Suprapubic skin (tissue), 4 donors: ENCODE results near the gene TMC6. TPM values are rescaled to one million over a fixed set of nuclear protein-coding genes. Genes with fewer than 3 reads are reported as not detected.
A peak's percentile ranks its signal among the peaks of the same experiment; 100 is the strongest.
"Not testable (repeated sequence)": the region's sequence is repeated elsewhere in the genome, so short reads cannot be mapped to it uniquely, and the experiment has no call there.

Experiments used
- DNase-seq, 2 donors: peaks; one replicate each; pipeline ENCODE4 v3.0.0-alpha.2; 2019; ENCODE audit warnings: low spot score in 2 of 2
- H3K27ac ChIP-seq: fragments of 200-600 bp; sonication (generic); one replicate; pipeline ENCODE4 v1.5.1; 2019
- H3K27me3 ChIP-seq: fragments of 200-600 bp; sonication (generic); one replicate; pipeline ENCODE4 v1.5.1; 2019
- H3K36me3 ChIP-seq: fragments of 200-600 bp; sonication (generic); one replicate; pipeline ENCODE4 v1.5.1; 2019
- H3K4me1 ChIP-seq: fragments of 200-600 bp; sonication (generic); one replicate; pipeline ENCODE4 v1.5.1; 2019
- H3K4me3 ChIP-seq: fragments of 200-600 bp; sonication (generic); one replicate; pipeline ENCODE4 v1.5.1; 2019; ENCODE audit warnings: mild to moderate bottlenecking
- H3K9me3 ChIP-seq: fragments of 200-600 bp; sonication (generic); one replicate; pipeline ENCODE4 v1.5.1; 2019
- EP300 ChIP-seq: sonication (generic); formaldehyde crosslinking; IDR thresholded peaks from one replicate; pipeline ENCODE4 v1.6.1; 2017; ENCODE audit warnings: antibody characterized with exemption
- POLR2A ChIP-seq, 2 donors: fragments of 450-650 bp; IDR thresholded peaks; one replicate each; pipeline ENCODE4 v1.6.1; 2017; ENCODE audit warnings: antibody characterized with exemption in 2 of 2, mild to moderate bottlenecking in 2 of 2, moderate library complexity in 2 of 2
- POLR2AphosphoS5 ChIP-seq, 3 donors: sonication (generic); formaldehyde crosslinking; IDR thresholded peaks; one replicate each; pipeline ENCODE4 v1.6.1; 2017; ENCODE audit warnings: antibody characterized with exemption in 3 of 3
- WGBS: methylation state at CpG from one replicate; pipeline ENCODE4 v1.1.5; 2018; 5-methylcytosine and 5-hydroxymethylcytosine counted together
- total RNA-seq, 4 donors: library from RNA; depleted of rRNA; stranded (reverse); fragments of >200 nt; gene quantifications; one replicate each; pipeline ENCODE4 v1.1.0, GENCODE V29; 2016
- TF ChIP-seq, protein P1 (sequence below), 2 donors: fragments of 200-600 bp in 1 of 2; fragments of 450-650 bp in 1 of 2; sonication (generic) in 1 of 2; IDR thresholded peaks; one replicate each; pipeline ENCODE4 v1.5.1; 2016 to 2019; ENCODE audit warnings: antibody characterized with exemption in 2 of 2, mild to moderate bottlenecking in 1 of 2, moderate library complexity in 1 of 2

TMC6 gene
- total RNA-seq, 4 donors from 2014 or later = 27.9 to 48.8 (median 32.0) TPM

DNA sequence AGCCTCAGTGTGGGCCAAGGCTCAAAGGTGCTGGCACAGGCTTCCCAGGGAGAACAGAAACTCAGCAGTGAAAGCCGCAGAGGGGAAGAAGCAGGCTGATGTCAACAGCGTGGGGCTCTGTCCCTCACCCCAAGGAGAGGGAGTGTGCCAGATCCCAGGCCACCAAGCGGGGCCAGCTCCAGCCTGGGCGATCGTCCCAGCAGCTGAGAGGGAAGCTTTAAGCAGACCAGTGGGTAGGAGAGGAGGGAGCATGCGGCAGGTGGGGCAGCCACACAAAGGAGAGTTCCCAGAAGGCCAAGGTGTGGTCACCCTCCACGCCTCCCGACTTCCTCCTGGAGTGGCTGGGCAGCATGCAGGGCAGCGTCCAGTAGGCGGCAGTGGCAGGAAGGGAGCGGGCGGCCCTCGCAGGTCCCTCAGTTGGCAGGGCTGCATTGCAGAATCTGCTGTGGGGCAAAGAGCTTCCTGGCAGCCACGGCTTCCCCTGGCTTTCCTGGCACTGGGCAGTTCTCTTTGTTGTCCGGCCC, 45.9 kb upstream of the TMC6 start:
- H3K4me1 ChIP-seq = peaks cover 75% of the 10 kb centered on the region
- WGBS = 32% methylated on average over 12 of the region's 15 CpGs
- no peaks in the 10 kb centered on the region for H3K9me3 ChIP-seq
- H3K27ac ChIP-seq = peak overlapping the region; percentile 72
- no peak overlapping the region for H3K4me3 ChIP-seq
- no peaks in the 10 kb centered on the region for H3K27me3 ChIP-seq
- peaks cover 18% of the 10 kb centered on the region for H3K36me3 ChIP-seq
- TF ChIP-seq EP300 (no peak), POLR2AphosphoS5 (IDR thresholded peaks at IDR 0.05) (no peak), POLR2A (IDR thresholded peaks at IDR 0.05) (peak in 1 of 2 donors; percentile 17)
- TF ChIP-seq, protein P1, sequence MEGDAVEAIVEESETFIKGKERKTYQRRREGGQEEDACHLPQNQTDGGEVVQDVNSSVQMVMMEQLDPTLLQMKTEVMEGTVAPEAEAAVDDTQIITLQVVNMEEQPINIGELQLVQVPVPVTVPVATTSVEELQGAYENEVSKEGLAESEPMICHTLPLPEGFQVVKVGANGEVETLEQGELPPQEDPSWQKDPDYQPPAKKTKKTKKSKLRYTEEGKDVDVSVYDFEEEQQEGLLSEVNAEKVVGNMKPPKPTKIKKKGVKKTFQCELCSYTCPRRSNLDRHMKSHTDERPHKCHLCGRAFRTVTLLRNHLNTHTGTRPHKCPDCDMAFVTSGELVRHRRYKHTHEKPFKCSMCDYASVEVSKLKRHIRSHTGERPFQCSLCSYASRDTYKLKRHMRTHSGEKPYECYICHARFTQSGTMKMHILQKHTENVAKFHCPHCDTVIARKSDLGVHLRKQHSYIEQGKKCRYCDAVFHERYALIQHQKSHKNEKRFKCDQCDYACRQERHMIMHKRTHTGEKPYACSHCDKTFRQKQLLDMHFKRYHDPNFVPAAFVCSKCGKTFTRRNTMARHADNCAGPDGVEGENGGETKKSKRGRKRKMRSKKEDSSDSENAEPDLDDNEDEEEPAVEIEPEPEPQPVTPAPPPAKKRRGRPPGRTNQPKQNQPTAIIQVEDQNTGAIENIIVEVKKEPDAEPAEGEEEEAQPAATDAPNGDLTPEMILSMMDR (IDR thresholded peaks at IDR 0.05) = peak; percentile 32 to 38
- peak; percentile 87 for DNase-seq

DNA sequence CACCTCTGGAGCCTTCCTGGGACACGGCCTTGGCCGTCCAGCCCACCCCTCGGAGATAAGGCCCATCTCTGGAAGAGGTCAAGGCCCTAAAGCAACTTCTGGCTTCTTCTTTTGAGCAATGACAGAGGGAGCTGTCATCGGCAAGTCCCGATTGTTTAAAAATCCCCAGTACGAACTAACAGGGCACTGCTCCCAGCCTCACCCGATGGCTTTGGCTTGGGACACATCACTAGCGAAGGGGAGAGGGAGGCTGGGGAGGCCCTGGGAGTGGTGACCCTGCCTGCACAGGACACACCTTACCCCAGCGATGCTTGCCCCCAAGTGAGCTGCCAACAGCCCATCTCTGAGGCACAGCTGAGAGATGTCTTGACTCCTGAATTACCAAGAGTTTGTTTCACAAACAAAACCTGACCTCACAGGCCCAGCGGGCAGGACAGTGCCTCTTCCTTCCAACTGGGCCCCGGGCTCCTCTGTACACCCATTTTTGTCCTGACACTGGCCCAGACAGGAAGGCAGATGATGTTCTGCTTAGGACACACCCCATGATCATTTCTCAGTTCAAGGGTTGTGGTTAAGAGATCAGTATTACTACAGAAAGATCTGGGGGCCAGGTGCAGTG, 44.7 kb upstream of the TMC6 start:
- H3K4me1 ChIP-seq = peaks cover 83% of the 10 kb centered on the region
- peak overlapping the region; percentile 15 for H3K4me3 ChIP-seq
- H3K9me3 ChIP-seq = no peaks in the 10 kb centered on the region
- TF ChIP-seq POLR2A (IDR thresholded peaks at IDR 0.05) (no peak), EP300 (no peak)
- peak overlapping the region; percentile 72 for H3K27ac ChIP-seq
- WGBS = 23% methylated on average over 4 of the region's 11 CpGs
- peaks cover 18% of the 10 kb centered on the region for H3K36me3 ChIP-seq
- DNase-seq = no peak
- H3K27me3 ChIP-seq = no peaks in the 10 kb centered on the region

- no peak for TF ChIP-seq POLR2AphosphoS5 (IDR thresholded peaks at IDR 0.05)
- TF ChIP-seq, protein P1 (IDR thresholded peaks at IDR 0.05) = no peak
- no peak for TF ChIP-seq EP300
- no peak for TF ChIP-seq POLR2A (IDR thresholded peaks at IDR 0.05)
- Histone ChIP-seq H3K4me3 (peak overlapping the region; percentile 15), H3K36me3 (peaks cover 18% of the 10 kb centered on the region), H3K4me1 (peaks cover 87% of the 10 kb centered on the region), H3K27me3 (no peaks in the 10 kb centered on the region), H3K27ac (peak overlapping the region; percentile 72), H3K9me3 (no peaks in the 10 kb centered on the region)
- peak in 1 of 2 donors; percentile 67 for DNase-seq
- WGBS = 33% methylated on average over 13 of the region's 19 CpGs
Observed at GRCh38 chr17:78172249-78173051, 43.9 kb upstream of the TMC6 start.

DNA sequence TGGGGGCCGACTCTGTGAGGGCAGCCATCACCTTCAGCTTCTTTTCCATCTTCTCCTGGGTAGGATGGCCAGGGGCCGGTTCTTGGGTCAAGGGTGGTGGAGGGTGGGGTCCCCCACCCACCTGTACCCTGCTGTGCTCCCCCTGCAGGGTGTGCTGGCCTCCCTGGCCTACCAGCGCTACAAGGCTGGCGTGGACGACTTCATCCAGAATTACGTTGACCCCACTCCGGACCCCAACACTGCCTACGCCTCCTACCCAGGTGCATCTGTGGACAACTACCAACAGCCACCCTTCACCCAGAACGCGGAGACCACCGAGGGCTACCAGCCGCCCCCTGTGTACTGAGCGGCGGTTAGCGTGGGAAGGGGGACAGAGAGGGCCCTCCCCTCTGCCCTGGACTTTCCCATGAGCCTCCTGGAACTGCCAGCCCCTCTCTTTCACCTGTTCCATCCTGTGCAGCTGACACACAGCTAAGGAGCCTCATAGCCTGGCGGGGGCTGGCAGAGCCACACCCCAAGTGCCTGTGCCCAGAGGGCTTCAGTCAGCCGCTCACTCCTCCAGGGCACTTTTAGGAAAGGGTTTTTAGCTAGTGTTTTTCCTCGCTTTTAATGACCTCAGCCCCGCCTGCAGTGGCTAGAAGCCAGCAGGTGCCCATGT, 43.2 kb upstream of the TMC6 start:
- Histone ChIP-seq H3K4me3 (peak overlapping the region; percentile 15), H3K27ac (peak overlapping the region; percentile 72), H3K36me3 (peaks cover 18% of the 10 kb centered on the region), H3K4me1 (peaks cover 84% of the 10 kb centered on the region)
- 78% methylated on average over 19 of the region's 19 CpGs for WGBS
- DNase-seq, H3K27me3 ChIP-seq, H3K9me3 ChIP-seq: not testable (repeated sequence)

DNA sequence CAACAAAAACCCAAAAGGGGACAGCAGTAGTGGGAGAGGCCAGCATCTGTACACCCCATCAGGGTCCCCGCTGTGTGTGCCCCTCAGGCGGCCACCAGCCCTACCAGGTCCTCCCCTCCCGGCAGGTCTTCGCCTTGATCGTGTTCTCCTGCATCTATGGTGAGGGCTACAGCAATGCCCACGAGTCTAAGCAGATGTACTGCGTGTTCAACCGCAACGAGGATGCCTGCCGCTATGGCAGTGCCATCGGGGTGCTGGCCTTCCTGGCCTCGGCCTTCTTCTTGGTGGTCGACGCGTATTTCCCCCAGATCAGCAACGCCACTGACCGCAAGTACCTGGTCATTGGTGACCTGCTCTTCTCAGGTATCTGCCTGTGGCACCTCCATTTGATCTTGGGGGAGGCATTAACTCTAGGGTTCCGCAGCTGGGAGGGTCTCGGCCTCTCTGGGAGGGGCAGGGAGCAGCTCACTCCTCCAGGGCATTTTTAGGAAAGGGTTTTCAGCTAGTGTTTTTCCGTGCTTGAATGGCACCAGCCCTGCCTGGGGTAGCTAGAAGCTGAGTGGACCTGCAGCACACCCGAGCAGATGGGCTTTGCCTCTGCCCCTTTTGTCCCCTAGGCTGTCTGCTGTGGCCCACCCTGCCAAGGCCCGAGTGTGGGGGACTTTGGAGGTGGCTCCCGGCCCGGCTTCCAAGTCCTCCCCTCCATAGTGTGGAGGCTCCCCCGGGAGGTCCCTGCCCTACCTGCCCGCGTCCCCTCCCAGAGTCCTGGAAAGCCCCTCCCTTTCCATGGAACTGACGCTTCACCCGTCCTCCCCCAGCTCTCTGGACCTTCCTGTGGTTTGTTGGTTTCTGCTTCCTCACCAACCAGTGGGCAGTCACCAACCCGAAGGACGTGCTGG, 42.4 kb upstream of the TMC6 start:
- Histone ChIP-seq H3K27ac (no peak overlapping the region), H3K9me3 (no peaks in the 10 kb centered on the region), H3K36me3 (peaks cover 18% of the 10 kb centered on the region), H3K4me3 (no peak overlapping the region), H3K4me1 (peaks cover 76% of the 10 kb centered on the region), H3K27me3 (no peaks in the 10 kb centered on the region)
- DNase-seq = no peak
- WGBS = 78% methylated on average over 25 of the region's 31 CpGs
- no peak for TF ChIP-seq POLR2AphosphoS5 (IDR thresholded peaks at IDR 0.05)
- no peak for TF ChIP-seq POLR2A (IDR thresholded peaks at IDR 0.05)
- TF ChIP-seq EP300 = no peak
